HG03025 (cell line): Measurements from ENCODE around the gene BRD4.
A peak's percentile ranks its signal among the peaks of the same experiment; 100 is the strongest.
"Not testable (repeated sequence)": the region's sequence is repeated elsewhere in the genome, so short reads cannot be mapped to it uniquely, and the experiment has no call there.

Experiments used
- ATAC-seq: cut with Tn5 transposase; IDR thresholded peaks from one replicate; pipeline ENCODE4 v1.9.1; 2021; ENCODE audit warnings: mild to moderate bottlenecking, moderate library complexity; ENCODE audit not compliant: unreplicated experiment, low FRiP score

The BRD4 gene

GRCh38 chr19:15363048-15363447, 30.7 kb upstream of the BRD4 start:
- ATAC-seq, result not testable (repeated sequence)

GRCh38 chr19:15360015-15360414, 27.7 kb upstream of the BRD4 start:
- not testable (repeated sequence) for ATAC-seq

DNA sequence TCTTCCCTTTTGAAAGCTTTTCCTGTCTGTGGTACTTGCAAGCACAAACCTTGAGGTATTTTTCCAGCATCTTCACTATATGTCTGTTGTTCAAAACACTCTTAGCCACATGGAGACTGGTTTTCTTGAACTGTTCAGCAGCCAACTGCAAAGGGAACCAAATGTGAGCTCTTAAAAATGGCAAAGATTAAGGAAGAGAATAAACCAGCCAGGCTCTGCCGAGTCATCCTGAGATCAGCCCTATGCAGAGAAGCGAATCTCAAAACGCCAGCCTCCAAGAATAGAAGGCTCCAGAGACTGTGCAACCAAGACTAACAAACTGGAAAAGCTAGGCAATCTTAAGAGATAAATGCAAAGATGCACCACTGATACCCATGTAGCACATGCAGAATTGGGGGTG, 26.6 kb upstream of the BRD4 start:
- no peak for ATAC-seq

DNA sequence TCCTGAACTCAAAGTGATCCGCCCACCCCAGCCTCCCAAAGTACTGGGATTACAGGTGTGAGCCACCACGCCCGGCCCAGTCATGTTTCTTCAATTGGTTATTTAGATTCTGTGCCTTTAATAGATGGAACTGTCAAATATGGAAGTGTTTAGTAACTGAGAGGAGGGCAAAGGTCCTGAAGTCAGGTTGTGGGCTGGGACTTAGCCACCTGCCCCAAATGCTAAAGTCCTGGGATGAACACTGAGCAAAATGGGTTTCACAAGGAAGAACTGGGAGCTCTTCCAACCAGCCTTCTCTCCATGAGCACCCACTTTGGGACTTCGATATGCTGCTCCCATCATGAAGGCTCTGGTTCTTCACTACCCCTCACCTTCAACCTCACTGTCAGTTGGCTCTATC, 25.6 kb upstream of the BRD4 start:
- no peak for ATAC-seq

- no peak for ATAC-seq
Observed at GRCh38 chr19:15354566-15355296, 22.4 kb upstream of the BRD4 start.

- no peak for ATAC-seq
Observed at GRCh38 chr19:15353908-15354307, 21.6 kb upstream of the BRD4 start.

- ATAC-seq, result not testable (repeated sequence)
Observed at GRCh38 chr19:15352535-15352934, 20.2 kb upstream of the BRD4 start.

GRCh38 chr19:15341328-15341727, 9.0 kb upstream of the BRD4 start:
- not testable (repeated sequence) for ATAC-seq

- no peak for ATAC-seq
Observed at GRCh38 chr19:15340086-15340485, 7.7 kb upstream of the BRD4 start.

DNA sequence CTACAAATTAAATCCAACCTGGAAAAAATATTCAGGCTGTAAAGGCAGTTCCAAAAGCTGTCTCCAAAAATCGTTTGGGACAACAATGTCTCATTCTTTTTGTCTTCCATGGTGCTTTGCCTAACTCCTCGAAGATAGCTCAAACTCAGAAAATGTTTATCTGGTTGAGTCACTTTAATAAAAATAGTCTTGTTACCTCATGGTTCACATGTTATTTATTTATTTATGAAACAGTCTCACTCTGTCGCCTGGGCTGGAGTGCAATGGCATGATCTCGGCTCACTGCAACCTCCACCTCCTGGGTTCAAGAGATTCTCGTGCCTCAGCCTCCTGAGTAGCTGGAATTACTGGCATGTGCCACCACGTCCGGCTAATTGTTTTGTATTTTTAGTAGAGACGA, 4.9 kb upstream of the BRD4 start:
- no peak for ATAC-seq

DNA sequence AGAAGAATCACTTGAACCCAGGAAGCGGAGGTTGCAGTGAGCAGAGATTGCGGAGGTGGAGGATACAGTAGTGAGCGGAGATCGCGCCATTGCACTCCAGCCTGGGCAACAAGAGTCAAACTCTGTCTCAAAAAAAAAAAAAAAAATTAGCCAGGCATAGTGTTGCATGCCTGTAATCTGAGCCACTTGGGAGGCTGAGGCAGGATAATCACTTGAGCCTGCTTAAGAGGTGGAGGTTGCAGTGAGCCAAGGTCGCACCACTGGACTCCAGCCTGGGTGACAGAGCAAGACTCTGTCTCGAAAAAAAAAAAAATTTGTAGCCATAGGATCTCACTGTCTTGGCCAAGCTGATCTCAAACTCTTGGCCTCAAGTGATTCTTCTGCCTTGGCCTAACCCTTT, 3.7 kb upstream of the BRD4 start:
- ATAC-seq, result not testable (repeated sequence)

GRCh38 chr19:15331419-15332310, 674 bp downstream of the BRD4 start:
- ATAC-seq, result peak; percentile 40

DNA sequence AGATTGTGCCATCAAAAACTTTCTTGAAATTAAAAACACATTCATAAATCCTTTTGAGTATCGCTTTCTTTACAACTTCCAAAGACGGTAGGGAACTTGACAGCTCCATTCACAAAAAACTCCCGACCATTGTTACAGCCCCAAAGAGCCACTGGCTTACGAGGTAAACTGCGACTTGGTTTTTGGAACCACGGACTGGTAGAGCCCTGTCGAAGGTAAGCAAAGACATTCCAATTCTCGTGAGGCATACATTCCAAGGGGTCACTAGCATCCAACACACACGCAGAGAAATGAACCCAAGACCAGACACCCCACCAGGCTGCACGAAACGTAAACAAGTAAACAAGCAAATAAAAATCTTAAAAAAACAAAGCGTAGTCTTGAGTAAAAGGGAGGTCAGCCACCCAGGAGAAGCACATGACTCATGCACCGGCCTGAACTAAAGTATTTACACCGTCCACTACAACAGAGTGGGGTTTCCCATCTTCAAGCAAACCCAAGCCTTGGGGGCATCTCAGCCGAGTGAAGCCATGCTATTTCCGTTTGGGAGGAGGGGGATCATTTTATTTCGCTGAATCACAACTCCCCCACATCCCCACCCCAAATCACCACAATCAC, 1.4 kb downstream of the BRD4 start:
- no peak for ATAC-seq

- no peak for ATAC-seq
Observed at GRCh38 chr19:15328312-15328711, 4.0 kb downstream of the BRD4 start.

DNA sequence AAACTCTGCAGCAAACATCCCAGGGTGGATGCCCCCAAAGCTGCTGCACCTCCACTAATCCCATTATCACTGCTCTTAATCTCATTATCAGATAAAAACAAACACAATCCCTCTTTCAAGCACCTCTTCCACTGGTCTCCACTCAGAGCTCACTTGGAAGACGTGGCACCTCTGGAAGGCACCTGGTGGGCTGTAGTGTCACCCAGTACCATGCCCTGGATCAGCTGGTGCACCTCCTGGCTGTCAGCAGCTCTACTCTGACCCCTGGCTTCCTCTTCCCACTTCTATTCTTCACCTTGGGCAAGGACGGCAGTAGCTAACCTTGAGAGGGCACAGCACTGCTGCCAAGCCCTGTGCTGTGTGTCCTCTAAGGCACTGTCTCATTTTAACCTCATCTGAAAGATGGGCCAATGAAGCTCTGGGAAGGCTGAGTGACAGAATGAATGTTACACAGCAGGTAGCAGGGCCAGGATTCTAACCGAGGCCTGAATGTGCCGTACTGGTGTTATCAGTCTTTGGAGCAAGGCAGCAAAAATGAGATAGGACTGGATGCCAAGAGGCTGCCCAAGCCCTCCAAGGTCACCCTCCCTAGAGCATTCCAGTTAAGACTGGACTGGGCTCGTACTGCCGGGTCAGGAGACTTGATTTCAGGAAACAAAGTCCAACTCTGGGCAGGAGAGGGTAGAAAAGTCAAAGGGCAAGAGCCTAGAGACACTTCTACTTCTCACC, 7.4 kb downstream of the BRD4 start:
- no peak for ATAC-seq

DNA sequence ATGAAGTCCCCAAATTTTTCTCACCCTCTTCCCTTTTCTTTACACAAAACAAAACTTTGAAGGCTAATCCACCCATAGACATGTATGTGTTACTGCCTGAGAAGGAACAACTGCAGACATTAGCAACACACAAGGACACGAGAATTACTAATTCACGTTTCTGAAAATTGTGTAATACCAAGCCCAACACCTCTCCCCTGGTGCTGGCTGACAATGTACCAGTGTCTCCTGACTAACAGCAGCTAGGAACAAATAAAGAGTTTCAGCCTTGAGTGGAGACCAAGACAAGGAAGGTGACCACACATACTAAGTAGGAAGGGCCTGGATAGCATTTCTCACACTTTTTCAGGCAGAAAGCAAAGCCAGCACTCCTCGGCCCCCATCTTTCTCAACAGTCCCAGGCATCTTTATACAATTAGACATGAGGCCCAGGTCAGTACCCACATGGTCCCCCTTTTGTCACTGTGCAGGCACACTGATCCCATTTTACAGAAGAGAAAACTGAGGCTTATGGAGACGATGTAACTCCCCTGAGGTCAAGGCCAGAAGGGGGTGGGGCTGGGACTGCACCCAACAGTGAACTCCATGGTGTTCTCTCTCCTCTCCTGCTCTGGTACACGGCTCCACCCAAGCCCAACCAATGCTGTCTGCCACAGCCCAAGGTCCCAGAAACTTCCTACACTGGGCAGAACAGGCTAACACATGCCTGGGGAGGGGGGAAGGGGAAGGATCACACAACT, 8.7 kb downstream of the BRD4 start:
- ATAC-seq, result no peak

- no peak for ATAC-seq
Observed at GRCh38 chr19:15321739-15322138, 10.6 kb downstream of the BRD4 start.

GRCh38 chr19:15320116-15320515, 12.2 kb downstream of the BRD4 start:
- ATAC-seq, result no peak

GRCh38 chr19:15318241-15318691, 14.1 kb downstream of the BRD4 start:
- ATAC-seq, result no peak
